Activated gamma-delta T cell treated with Interleukin-2 at 50 U/mL for 16 hours (primary cell): Measurements from ENCODE around the gene PAPOLA.
"Not testable (repeated sequence)": the region's sequence is repeated elsewhere in the genome, so short reads cannot be mapped to it uniquely, and the experiment has no call there.

Experiments used
- DNase-seq: peaks from one replicate; pipeline ENCODE4 v3.0.0-alpha.2; 2020

The PAPOLA gene

GRCh38 chr14:96503306-96503679 is 1.1 kb downstream of the PAPOLA start:
- DNase-seq, result no peak

- DNase-seq, result not testable (repeated sequence)
These were observed 2.2 kb downstream of the PAPOLA start for GRCh38 chr14:96504353-96504752.

DNA sequence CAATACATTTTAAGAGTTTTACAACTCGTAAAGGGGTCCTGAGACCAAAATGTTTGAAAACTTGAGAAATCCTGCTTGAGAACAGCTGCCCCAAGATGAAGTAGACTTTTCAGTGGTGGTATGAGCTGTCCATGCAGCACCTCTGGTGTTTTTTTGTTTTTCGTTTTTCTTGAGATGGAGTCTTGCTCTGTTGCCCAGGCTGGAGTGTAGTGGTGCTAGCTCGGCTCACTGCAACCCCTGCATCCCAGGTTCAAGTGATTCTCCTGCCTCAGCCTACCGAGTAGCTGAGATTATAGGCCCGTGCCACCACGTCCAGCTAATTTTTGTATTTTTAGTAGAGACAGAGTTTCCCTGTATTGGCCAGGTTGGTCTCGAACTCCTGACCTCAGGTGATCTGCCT is 5.5 kb downstream of the PAPOLA start:
- no peak for DNase-seq

DNA sequence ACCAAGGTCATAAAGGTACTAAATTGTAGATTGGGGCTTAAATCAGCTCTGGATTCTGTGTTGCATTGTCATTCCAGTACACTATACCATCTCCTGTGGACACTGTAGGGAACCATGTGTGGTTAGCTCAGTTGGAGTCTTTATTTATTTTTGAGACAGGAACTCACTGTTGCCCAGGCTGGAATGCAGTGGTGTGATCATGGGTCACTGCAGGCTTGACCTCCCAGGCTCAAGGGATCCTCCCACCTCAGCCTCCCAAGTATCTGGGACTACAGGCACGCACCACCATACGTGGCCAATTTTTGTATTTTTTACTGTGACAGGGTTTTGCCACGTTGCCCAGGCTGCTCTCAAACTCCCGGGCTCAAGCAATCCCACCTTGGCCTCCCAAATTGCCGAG is 6.7 kb downstream of the PAPOLA start:
- DNase-seq, result no peak

DNA sequence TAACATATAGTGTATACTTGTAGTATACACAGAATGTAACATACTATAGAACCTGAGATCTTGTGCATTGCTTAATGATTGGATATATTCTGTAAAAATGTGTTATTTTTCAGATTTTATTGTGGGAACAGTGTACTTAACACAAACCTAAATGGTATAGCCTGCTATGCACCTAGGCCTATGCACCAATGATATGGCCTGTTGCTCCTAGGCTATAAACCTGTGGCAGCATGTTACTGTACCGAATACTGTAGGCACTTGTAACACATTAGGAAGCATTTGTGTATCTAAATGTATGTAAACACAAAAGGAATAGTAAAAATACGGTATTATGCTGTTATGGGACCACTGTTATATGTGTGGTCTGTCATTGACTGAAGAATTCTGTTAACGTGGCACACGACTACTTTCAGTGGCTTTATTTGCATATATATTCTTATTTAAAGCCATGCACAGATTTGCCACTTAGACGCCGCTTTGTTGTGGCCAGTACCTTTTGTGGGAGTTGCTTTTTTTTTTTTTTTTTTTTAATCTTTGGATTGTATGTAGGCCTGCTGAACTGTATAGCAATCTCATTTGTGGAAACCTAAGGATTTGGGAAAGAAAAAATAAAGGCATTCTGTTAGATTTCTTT is 7.4 kb downstream of the PAPOLA start:
- DNase-seq, result no peak

DNA sequence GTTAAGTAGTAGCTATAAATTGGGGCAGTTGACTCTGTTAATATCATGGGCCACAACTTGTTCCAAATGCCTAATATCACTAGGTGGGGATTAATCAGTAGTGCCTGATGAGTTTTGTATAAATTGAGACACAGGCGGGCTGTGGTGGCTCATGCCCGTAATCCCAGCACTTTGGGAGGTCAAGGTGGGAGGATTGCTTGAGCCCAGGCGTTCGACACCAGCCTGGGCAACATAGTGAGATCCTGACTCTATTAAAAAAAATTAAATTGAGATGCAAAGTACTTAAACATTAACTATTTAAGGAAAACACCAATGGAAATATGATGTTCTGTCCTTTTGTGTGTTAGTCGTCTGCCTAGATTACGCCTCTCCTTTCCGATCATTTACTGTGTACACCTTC is 9.0 kb downstream of the PAPOLA start:
- no peak for DNase-seq

GRCh38 chr14:96511667-96512066 is 9.5 kb downstream of the PAPOLA start:
- no peak for DNase-seq

- DNase-seq, result no peak
These were observed 9.9 kb downstream of the PAPOLA start for GRCh38 chr14:96512122-96512521.

DNA sequence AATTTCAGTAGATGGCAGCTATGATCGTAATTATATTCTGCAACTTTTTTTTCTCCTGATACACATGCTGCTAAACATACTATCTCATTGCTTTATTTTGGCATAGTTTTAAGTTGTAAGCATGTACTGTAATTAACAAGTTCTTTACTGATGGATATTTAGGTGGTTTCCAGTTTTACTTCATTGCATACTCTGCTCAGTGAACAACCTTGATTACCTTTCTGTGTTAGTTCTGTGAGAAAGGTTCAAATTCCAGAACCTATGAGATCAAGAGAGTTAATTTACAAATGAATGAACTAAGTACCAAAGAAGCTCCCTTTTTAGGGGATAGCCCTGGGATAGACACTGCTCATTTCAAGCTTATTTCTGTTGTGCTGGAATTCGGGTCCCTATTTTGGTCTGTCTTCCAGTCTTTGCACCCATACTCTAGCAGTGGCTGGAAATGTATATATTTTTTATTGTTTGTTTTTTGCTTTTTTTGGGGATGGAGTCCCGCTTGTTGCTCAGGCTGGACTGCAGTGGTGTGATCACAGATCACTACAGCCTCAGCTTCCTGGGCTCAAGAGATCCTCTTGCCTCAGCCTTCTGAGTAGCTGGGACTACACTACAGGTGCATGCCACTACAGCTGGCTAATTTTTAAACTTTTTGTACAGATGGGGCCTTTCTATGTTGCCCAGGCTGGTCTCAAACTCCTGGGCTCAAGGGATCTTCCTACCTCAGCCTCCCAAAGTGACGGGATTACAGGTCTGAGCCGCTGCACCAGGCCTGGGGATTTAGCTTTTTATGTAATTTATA is 10.6 kb downstream of the PAPOLA start:
- DNase-seq, result no peak

DNA sequence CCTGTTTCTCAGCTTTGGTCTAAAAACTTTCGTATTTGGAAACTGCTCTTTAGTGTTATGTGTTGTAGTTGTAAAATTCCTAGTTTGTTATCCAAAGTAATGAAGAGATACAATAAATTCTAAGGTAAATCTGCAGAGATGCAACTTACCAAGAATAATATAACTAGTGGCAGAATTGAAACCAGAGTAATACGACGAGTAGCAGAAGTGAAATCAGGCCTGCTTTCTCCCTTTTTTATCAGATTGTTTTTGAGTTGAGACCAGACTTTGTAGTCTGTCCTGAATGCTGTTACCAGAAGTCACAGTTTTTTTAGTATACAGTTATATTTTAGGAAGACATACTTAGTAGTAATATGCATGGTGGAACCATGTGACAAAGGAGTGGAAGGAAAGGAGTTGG is 12.5 kb downstream of the PAPOLA start:
- DNase-seq, result no peak

DNA sequence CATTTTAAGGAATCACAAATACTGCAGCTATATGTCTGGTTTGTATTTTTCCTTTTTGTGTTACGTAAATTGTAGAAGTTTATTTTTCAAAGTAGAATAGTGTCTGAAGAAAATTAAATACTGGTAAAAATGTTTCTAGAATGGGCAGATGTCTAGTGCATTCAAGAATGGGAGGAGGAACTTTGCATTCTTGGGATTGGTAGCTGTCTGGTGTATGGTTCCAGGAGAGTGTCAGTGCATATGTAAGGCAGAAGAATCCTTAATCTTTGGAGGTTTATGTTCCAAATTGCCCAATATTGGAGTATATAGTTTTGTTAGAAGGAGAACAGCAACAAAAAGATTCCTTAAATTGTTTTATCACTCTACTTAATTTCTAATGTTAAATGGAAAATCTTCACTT is 13.5 kb downstream of the PAPOLA start:
- no peak for DNase-seq

DNA sequence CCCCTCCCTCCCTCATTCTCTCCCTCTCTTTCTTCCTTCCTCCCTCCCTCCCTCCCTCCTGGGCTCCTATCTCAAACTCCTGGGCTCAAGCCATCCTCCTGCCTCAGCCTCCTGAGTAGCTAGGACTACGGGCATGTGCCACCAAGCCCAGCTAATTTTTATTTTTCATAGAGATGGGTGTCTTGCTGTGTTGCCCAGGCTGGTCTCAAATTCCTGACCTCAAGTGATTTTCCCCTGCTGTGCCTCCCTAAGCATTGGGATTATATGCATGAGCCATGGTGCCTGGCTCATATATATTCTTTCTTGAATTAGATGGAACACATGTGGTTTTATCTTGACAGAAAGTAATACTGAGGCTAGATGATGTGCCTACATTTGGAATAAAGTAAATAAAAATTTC is 14.2 kb downstream of the PAPOLA start:
- no peak for DNase-seq

DNA sequence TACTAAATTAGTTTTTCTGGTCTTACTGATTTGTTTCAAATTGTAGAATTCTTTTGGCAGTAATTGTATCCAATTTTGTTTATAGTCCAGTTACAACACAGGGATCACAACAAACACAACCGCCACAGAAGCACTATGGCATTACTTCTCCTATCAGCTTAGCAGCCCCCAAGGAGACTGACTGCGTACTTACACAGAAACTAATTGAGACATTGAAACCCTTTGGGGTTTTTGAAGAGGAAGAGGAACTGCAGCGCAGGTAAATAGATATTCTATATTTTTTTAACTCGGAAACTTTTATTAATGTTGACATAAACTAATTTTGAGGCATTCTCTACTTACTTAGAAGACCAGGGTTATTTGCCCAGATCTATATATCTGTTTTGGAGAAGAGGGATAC is 17.8 kb downstream of the PAPOLA start:
- no peak for DNase-seq

DNA sequence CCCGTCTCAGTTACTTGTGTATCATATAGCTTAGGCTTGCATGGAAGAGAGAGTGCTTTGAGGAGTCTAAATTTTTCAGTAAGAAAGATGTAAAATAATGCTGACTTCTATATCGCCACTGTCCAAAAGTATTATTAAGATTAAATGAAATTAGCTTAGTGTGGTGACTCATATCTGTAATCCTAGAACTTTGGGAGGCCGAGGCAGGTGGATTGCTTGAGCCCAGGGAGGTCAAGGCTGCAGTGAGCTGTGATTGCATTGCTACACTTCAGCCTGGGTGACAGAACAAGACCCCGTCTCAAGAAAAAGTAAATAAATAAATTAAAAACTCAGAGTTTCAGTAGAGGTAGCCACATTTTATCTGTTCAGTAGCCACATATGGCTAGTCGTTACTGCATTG is 23.3 kb downstream of the PAPOLA start:
- no peak for DNase-seq

GRCh38 chr14:96532632-96533031 is 30.4 kb downstream of the PAPOLA start:
- no peak for DNase-seq

- no peak for DNase-seq
These were observed 34.6 kb downstream of the PAPOLA start for GRCh38 chr14:96536807-96537206.

GRCh38 chr14:96538097-96538989 is 36.2 kb downstream of the PAPOLA start:
- no peak for DNase-seq

DNA sequence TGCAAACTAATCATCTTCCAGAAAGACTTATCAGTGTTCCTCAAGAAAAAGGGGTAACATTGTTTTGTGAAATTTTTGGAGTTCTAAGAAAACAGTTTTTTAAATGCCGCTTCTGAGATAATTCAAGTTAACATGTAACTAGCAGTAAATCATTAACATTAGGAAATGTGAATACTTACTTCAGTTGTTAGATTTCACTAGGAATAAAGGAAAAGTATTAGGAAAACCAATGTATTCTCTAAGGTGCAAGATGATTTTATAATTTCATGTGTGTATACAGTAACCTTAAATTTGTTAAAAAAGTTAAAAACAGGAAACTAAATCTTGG is 36.8 kb downstream of the PAPOLA start:
- DNase-seq, result no peak

GRCh38 chr14:96554315-96554910 is 52.2 kb downstream of the PAPOLA start:
- no peak for DNase-seq

- DNase-seq, result no peak
These were observed 57.4 kb downstream of the PAPOLA start for GRCh38 chr14:96559571-96559970.

- DNase-seq, result no peak
These were observed 62.2 kb downstream of the PAPOLA start for GRCh38 chr14:96564389-96564788.

DNA sequence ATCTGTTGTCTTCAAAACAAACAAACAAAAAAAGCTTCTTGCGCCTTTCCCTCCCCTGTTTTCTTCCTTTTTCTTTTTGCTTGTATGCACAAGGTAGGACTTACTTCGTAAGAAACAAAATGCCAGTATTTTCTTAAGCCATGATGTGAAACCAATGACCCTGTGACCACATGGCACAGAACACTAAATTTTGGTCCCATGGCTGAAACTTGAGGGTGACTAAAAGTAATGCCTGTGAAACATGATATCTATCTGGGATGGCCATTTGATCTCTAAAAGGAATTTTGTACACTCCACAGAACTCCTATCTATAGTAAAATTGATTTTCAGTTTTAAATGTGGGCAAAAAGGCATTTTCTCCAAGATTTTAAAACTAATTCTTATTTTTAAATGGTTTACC is 63.6 kb downstream of the PAPOLA start:
- no peak for DNase-seq

- DNase-seq, result no peak
These were observed 65.2 kb downstream of the PAPOLA start for GRCh38 chr14:96567289-96567899.
